ENCODE results near the gene ZNF141. TPM values are rescaled to one million over a fixed set of nuclear protein-coding genes. Genes with fewer than 3 reads are reported as not detected.
A peak's percentile ranks its signal among the peaks of the same experiment; 100 is the strongest.
"Not testable (repeated sequence)": the region's sequence is repeated elsewhere in the genome, so short reads cannot be mapped to it uniquely, and the experiment has no call there.

Gene ZNF141
- total RNA-seq, result 36.8 TPM

DNA sequence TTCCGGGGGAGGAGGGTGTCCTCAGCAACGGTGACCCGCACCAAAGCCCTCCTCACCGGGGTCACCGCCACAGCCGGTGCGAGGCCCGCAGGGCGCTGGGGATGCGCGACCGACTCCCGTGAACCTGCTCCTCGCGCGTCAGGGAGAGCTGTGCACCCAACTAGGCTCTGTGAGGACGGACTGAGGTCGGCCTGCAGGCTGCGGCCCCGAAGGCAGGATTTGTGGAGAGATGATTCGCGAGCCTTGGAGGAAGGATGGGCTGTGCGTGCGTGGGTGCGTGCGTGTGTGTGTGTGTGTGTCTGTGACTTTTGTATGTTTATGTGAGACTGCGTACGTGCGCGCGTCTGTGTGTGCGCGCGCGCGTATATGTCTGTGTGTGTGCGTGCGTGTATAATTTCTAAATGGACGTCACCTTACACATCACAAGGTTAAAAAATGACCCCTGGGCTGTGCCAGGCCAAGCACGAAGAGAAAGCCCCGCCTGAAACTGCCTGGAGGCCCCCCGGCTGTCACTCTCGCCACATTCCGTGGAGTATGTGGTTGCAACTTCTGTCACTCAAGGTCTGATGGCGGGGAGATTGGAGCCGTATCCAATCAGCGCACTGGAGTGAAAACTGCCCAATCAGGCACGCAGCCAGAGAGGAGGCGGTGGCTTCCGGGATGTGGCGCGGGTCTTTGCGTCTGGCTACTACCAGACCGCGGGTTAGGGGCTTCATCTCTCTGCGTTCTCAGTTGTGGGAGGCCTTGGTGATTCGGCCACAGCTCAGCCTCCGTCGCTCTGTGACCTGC lies at the start of gene ZNF141:
Gene ZNF141 (plus strand): TSS at position 672 of the 789 bp plus-strand sequence. CDS start 170 bp downstream, outside the sequence.
- peak; percentile 99 for DNase-seq

DNA sequence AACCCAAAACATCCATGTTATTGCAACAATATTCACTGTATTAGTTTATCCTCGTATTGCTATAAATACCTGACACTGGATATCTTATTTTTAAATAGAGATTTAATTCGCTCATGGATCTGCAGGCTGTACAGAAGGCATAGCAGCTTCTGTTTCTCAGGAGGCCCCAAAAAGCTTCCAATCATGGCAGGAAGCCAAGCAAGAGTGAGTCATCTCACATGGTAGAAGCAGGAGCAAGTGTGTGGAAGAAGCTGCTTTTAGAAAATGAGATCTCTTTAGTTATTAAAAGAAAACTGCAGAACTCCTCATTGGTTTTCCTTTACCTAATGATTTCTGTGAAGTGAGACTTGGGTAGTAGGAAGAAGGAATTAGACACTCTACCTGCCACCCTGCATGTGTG lies 48.7 kb upstream of the ZNF141 start:
- no peak for DNase-seq

DNA sequence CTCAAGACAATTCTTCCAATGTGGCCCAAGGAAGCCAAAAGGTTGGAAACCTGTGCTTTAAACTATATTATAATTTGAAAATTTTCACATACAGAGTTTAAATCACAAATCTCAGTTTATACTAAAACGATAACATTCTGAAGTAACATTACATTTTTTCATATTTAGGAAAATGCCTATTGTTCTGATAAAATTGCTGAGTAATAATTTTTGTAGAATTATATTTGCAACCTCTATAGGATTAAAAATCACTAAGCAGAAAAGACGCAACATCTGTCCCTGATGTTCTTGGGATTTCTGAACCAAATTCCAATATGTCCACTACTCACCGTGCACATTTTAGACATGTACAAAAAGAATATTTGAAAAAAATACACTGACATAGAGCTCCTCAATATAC lies 42.9 kb upstream of the ZNF141 start:
- DNase-seq, result no peak

DNA sequence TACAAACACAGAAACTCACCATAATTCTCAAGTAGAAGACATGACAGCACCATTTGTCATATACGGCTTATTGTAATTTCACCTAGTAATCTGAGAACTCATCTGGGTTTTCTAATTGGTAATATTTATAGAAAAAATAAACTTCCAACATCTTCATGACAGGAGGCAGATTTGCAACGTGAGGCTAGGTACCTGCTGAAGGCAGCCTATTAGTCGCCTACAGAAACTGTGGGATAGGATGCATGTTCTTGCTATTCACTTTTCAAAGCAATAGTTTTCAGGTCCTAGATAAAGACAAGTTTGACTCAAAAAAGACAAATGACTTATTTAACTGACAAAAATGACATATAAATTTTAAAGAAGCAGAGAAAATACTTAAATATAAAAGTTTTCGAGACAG lies 35.2 kb upstream of the ZNF141 start:
- no peak for DNase-seq

DNA sequence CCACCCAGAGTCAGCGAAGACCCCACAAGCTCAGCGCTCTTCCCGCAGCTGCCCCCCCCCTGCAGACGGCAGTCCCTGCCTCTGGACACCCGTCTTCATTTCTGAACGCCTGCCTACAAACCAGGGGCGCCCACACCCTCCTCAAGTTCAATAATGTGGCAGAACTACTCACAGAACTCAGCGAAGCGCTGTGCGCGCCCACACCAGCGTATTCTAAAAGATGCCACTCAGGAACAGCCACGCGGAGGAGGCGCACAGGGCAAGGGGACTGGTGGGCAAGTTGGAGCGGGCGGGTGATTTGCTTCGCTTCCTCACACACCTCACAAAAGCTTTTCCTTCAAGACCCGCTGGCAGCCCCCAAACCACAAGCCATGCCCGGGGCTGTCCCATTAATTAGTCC lies 33.1 kb upstream of the ZNF141 start:
- DNase-seq, result not testable (repeated sequence)

DNA sequence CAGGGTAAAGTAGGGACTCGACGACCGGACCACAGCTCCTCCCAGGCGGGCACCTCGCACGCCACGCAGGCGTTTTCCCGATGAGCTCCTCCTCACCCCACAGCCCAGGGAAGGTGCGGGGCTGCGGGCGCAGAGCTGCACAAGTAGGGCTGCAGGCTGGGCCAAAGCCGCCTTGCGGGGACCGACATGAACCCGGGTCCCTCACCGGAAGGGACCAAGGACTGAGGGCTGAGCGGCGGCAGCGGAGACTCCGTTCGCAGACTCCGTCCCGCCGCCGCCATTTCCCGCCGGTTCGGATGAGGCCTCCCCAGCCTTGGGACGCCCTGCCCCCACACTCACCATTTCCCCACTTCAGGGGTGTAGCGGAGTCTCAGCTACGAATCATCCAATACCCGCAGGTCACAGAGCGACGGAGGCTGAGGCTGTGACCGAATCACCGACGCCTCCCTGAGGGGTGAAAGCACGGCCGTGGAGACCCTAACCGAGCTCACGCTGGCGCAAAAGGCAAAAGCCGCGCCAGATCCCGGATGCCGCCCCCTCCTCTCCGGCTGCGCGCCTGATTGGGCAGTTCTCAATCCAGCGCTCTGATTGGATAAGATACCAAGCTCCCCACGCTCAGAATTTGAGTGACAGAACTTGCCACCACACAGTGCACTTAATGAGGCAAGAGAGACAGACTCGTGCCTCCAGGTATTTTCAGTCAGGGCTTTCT lies 32.5 kb upstream of the ZNF141 start, which contains the start of gene ZNF732:
Gene ZNF732 (minus strand): TSS at position 506 of the 712 bp plus-strand sequence. CDS start 164 bp downstream, at position 342.
- peak; percentile 90 for DNase-seq

DNA sequence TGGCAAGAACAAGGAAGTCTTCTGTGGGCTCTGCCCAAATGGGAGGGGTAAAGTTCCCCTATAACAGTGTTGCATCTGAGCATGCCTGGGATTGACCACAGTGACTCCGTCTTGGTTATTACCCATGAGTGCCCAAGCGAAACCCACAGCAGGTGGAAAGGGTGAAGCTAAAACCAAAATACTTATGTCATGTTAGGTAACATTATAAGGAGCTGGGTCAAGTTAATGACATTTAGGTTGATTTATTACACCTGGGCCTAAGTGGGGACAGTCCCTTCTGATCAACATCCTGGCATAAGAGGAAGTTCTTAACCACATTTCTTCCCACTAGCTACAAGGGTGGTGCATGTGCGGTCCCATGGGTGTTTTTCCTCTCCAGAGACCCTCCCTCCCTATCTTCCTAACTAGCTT lies 31.1 kb upstream of the ZNF141 start:
- no peak for DNase-seq

DNA sequence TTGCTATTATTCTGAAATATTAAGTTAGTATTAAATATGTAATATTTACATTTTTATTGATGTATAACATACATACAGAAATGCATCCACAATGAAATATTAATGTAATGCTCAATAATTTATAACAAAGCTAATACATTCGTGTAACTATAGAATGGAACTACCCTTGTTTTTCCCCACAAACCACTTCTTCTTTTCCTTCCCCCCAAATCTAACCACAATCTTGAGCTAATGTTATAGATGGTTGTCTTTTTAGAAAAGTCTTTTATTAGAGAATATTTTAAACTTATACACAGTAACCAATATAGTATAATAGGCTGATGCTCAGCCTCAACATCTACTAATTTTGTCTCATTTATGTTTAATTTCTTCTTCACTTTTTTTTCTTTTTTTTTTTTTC lies 27.8 kb upstream of the ZNF141 start:
- no peak for DNase-seq

DNA sequence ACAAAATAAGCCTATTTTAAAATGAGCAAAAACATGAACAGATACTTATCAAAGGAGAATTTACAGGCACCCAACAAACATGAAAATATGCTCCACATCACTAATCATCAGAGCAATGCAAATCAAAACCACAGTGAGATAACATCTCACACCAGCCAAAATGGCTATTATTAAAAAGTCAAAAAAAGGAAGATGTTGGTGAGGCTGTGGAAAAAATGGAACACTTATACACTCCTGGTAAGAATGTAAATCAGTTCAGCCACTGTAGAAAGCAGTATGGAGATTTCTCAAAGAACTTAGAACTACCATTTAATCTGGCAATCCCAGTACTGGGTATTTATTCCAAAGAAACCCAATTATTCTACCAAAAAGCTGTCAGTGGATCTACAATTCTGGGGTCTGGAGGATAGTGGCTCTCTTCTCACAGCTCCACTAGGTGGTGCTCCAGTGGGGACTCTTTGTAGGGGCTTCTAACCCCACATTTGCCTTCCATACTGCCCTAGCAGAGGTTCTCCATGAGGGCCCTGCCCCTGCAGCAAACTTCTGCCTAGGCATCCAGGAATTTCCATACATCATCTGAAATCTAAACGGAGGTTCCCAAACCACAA lies 23.2 kb upstream of the ZNF141 start:
- DNase-seq, result no peak

DNA sequence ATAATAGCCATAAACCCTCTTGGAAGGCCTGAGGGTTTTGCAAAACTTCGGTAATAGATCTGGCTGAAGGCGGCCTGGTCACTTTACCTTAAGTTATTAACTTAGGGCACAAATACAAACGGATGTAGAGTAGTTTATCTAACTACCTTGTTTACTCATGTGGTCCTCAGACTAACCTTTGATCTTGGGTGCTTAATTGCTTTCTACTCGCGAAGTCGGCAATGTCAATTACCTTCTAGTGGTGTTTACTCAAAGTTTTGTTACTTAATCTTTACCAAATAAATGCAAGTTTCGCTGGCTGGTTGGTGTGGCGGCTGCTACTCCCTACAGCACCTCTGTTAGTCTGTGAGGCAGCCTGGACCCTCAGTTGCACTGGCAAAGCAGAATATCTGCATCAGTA lies 8.9 kb upstream of the ZNF141 start:
- DNase-seq, result no peak

DNA sequence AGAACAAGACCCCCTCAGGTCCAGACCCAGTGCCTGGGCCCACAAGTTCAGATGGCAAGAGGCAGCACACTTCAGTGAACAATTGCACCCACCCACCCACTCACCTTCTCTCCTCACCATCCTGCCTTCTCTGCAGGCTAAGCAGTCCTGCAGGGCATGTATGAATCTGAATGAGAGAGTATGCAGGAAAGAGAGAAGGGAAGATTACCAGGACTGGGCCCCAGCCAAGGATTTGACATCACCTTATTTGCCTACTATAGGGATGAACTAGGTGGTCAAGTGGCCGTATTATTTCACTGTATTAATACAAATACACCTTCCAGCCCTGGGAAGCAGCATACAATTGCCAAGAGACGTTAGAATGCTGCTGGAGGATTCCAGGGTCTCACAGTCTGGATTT lies 2.1 kb upstream of the ZNF141 start:
- DNase-seq, result no peak

DNA sequence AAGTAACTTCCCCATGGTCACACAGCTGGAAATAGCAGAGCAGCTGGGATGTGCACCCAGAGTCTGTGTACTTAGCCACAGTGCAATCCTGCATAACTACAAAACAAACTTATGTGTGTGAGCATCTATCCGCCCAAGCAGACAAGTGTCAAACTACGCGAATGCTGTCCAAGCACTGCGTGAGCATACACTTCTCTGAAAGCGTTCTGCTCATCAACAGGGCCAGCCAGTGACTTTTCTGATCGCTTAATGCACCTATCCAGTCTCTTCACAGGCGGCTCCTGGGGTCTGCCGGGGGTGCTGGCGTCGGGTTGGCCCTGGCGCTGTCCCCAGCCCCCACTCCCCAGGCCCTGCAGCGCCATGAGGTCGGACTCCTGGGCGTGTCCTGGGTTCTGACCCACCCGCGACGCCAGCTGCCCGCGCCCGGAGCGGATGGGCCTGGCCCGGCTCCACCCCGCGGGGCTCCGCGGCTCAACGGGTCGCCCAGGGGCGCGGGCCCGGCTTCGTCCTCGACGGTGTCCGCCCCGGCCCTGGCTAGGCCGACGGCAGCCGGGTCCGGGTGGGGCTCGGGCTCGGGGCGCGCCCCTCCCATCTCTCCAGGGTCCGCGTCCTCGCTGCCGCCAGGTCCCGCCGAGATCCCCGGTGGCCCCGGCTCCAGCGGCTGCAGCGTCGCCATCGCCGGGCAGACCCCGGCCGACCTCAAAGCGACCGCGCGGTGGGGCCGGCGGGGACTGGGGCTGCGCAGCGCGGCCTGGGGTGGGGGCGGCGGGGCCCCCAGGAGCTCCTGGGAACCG lies 1.3 kb upstream of the ZNF141 start:
- peak; percentile 38 for DNase-seq

DNA sequence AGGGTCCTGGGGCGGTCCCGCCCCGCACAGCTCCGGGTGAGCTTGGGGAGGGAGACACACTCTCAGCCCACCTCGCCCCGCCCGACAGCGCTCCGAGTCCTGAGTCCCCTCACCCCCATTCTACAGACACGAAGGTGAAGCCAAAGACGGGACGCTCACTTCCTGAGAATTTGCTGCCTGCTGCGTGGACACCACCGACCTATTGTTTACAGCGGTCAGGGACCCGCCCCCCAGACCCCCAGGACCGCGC lies 796 bp upstream of the ZNF141 start:
- no peak for DNase-seq

DNA sequence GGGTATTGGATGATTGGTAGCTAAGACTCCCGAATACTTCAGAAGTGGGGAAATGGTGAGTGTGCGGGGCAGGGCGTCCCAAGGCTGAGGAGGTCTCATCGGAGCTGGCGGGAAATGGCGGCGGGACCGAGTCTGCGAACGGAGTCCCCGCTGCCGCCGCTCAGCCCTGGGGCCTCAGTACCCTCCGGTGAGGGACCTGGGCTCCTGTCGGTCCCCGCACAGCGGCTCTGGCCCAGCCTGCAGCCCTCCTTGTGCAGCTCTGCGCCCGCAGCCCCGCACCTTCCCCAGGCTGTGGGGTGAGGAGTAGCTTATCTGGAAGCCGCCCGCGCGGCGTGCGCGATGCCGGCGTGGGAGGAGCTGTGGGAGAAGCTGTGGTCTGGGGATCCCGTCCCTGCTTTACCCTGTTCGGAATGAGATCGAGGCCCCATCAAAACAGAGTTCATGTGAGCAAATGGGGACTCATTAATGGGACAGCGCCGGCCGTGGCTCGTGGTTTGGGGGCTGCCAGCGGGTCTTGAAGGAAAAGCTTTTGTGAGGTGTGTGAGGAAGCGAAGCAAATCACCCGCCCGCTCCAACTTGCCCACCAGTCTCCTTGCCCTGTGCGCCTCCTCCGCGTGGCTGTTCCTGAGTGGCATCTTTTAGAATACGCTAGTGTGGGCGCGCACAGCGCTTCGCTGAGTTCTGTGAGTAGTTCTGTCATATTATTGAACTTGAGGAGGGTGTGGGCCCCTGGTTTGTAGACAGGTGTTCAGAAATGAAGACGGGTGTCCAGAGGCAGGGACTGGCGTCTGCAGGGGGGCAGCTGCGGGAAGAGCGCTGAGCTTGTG lies 531 bp downstream of the ZNF141 start:
- DNase-seq, result peak; percentile 53

DNA sequence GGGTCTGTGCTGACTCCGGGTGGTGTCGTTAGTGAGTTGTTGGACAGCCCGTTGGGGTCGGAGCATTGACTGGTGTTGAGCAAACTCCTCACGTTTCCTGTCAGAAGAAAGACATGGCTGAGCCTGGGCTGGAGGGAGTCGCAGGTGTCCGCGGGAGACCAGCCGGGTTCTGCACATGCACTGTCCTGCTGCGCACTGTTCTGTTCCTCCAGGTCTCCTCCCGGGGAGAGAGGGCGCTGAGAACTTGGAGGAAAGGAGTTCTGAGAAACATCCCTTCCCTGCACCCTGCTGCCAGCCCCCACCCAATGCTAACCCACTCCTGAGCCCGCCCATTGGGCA lies 1.1 kb downstream of the ZNF141 start:
- peak; percentile 14 for DNase-seq

DNA sequence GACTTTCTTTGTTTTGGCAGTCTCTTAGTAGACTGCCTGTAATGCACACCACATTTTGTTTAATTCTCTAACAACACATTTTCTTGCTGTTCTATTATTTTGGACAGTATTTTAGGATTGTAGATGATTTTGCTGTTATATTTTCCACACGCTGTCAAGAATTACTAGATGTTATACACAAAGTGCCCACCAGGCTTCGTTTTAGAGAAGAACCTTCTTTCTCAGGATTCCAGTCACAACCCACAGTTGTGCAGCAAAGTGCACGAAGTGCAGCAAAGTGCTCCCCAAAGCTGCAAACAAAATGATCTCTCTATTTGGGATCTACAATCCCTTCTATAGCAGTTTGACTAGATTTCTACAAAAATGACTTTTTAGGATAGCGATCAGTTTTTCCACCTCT lies 2.4 kb downstream of the ZNF141 start:
- DNase-seq, result no peak

DNA sequence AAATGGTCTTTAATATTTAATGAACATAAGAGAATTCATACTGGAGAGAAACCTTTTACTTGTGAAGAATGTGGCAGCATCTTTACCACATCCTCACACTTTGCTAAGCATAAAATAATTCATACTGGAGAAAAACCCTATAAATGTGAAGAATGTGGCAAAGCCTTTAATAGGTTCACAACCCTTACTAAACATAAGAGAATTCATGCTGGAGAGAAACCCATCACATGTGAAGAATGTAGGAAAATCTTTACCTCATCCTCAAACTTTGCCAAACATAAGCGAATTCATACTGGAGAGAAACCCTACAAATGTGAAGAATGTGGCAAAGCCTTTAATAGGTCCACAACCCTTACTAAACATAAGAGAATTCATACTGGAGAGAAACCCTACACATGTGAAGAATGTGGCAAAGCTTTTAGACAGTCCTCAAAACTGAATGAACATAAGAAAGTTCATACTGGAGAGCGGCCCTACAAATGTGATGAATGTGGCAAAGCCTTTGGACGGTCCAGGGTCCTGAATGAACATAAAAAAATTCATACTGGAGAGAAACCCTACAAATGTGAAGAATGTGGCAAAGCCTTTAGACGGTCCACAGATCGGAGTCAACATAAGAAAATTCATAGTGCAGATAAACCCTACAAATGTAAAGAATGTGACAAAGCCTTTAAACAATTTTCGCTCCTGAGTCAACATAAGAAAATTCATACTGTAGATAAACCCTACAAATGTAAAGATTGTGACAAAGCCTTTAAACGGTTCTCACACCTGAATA lies 35.6 kb downstream of the ZNF141 start:
- DNase-seq, result no peak

DNA sequence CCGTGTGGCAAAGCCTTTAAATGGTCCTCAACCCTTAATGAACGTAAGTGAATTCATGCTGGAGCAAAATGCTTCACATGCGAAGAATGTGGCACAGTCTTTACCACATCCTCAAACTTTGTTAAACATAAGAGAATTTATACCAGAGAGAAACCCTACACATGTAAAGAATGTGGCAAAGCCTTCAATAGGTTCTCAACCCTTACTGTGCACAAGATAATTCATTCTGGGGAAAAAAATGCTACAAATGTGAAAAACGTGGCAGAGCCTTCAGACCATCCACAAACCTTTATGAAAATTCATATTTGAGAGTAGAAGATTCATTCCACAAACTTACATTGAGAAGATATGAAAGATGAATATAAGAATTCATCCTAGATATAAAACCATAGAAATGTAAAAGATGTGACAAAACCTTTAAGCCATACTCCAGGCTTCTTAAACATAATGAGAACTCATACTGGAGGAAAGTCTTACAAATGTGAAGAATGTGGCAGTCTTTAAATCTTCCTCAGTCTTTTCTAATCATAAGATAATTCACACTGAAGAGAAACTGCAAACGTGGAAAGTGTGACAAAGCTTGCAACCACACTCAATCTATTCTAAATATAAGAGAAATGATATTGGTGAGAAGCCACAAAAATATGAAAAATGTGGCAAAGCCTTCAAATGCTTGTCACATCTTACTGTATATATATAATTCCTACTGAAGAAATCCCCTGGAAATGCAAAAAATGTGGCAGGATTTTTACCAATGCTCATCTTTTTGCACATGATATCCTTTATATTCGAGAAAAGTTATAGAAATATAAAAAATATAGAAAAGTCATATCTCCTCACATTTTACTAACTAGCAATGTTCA lies 36.9 kb downstream of the ZNF141 start:
- DNase-seq, result no peak

DNA sequence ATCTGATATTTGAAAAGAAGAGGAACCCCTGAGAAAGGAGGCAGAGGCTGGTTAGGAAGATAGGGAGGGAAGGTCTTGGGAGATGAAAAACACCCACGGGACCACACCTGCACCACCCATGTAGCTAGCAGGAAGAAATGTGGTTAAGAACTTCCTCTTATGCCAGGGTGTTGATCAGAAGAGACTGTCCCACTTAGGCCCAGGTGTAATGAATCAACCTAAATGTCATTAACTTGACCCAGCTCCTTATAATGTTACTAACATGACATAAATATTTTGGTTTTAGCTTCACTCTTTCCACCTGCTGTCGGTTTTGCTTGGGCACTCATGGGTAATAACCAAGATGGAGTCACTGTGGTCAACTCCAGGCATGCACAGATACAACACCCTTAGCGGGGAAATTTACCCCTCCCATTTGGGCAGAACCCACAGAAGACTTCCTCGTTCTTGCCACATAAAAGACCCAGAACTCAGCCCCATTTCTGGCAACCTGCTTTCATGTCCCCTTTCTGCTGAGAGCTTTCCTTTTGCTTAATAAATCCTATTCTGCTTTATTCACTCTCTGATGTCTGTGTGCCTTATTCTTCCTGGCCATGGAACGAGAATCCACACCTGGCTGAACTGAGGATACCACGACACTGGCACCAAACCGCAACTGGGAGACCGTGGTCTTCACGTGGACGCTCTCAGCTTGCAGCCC lies 46.8 kb downstream of the ZNF141 start:
- no peak for DNase-seq

Data from tongue (tissue), 2 donors.